Effector memory CD4-positive, alpha-beta T cell (primary cell): Measurements from ENCODE around the gene NKAIN2.

Source experiments
- DNase-seq, 3 donors: peaks; one replicate each; pipeline ENCODE4 v3.0.0-alpha.2; 2020
- H3K27ac ChIP-seq: 2 replicates; pipeline ENCODE4 v1.7.0; 2013; ENCODE audit warnings: mild to moderate bottlenecking, low read length, moderate library complexity; ENCODE audit not compliant: insufficient read depth, poor library complexity, severe bottlenecking
- H3K27me3 ChIP-seq: replicated peaks from 2 replicates; pipeline ENCODE4 v1.7.0; 2013; ENCODE audit warnings: mild to moderate bottlenecking, low read length; ENCODE audit not compliant: insufficient read depth, control insufficient read depth, poor library complexity, severe bottlenecking
- H3K36me3 ChIP-seq: 2 replicates; pipeline ENCODE4 v1.7.0; 2013; ENCODE audit warnings: mild to moderate bottlenecking, low read length, moderate library complexity; ENCODE audit not compliant: control insufficient read depth, insufficient read depth
- H3K4me1 ChIP-seq: 2 replicates; pipeline ENCODE4 v1.7.0; 2013; ENCODE audit warnings: low read length, mild to moderate bottlenecking; ENCODE audit not compliant: control insufficient read depth, insufficient read depth, poor library complexity, severe bottlenecking
- H3K4me3 ChIP-seq: 2 replicates; pipeline ENCODE4 v1.7.0; 2013; ENCODE audit warnings: low read length, low read depth, mild to moderate bottlenecking; ENCODE audit not compliant: insufficient read depth, poor library complexity, severe bottlenecking
- H3K9me3 ChIP-seq: 2 replicates; pipeline ENCODE4 v1.7.0; 2013; ENCODE audit warnings: mild to moderate bottlenecking, low read length, moderate library complexity; ENCODE audit not compliant: control insufficient read depth

Gene NKAIN2

DNA sequence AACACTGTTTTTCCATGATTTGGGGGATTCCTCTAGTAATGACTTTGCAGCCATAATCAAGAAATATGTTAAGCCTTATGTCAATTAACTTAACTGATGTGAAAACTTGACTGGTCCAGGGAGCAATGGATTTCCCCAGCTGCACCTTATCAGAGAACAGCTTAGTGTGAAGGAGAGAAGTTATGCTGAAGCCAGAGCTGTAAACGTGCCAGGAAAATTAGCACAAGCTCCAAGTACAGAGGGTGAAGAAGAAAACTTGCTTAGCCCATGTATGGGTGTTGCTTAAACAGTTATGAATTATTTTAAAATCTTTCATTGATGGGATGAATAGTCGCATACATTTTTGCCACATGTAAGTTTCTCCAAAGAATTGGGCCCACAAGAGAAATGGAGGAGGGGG lies 943.7 kb downstream of the NKAIN2 start:
- no peaks in the 10 kb centered on the region for H3K4me1 ChIP-seq
- H3K36me3 ChIP-seq: no peaks in the 10 kb centered on the region
- no peak overlapping the region for H3K4me3 ChIP-seq
- no peak overlapping the region for H3K27ac ChIP-seq
- H3K27me3 ChIP-seq: no peaks in the 10 kb centered on the region
- no peak for DNase-seq
- no peaks in the 10 kb centered on the region for H3K9me3 ChIP-seq

DNA sequence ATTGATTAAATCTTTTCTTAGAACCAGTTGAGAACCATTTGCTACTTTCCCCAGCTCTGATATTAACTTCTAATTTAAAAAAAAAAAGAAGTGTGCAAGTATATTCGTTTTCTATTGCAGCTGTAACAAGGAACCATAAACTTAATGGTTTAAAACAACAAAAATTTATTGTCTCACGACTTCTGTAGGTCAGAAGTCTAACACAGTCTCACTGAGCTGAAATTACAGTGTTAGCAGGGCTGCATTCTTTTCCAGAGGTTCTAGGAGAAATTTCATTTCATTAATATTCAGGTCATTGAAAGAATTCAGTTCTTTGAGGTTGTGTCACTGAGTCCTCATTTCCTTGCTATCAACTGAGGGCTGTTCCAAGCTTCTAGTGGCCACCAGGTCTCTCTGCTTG lies 945.1 kb downstream of the NKAIN2 start:
- DNase-seq: no peak
- no peaks in the 10 kb centered on the region for H3K9me3 ChIP-seq
- H3K36me3 ChIP-seq: no peaks in the 10 kb centered on the region
- no peaks in the 10 kb centered on the region for H3K27me3 ChIP-seq
- H3K4me1 ChIP-seq: no peaks in the 10 kb centered on the region
- no peak overlapping the region for H3K27ac ChIP-seq
- H3K4me3 ChIP-seq: no peak overlapping the region

DNA sequence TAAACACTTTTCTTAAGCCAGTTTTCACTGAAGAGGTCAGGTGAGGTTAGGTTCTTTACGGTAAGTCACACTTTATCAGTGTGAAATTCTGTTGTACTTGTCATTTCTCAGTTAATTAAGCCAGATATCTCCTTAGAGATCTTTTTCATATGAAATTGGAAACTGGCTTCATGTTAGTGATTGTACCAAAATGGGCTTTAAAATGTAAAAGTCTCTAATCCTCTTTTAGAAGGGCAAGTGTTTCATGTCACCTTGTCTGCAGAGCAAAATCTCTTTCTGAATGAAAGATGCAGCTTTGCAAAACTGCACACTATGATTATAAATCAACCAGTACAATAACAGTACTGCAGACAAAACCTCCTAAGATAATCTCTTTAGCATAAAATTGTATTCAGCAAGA lies 949.3 kb downstream of the NKAIN2 start:
- Histone ChIP-seq H3K9me3 (no peaks in the 10 kb centered on the region), H3K4me3 (no peak overlapping the region), H3K4me1 (no peaks in the 10 kb centered on the region), H3K27ac (no peak overlapping the region), H3K36me3 (no peaks in the 10 kb centered on the region), H3K27me3 (no peaks in the 10 kb centered on the region)
- DNase-seq: no peak

DNA sequence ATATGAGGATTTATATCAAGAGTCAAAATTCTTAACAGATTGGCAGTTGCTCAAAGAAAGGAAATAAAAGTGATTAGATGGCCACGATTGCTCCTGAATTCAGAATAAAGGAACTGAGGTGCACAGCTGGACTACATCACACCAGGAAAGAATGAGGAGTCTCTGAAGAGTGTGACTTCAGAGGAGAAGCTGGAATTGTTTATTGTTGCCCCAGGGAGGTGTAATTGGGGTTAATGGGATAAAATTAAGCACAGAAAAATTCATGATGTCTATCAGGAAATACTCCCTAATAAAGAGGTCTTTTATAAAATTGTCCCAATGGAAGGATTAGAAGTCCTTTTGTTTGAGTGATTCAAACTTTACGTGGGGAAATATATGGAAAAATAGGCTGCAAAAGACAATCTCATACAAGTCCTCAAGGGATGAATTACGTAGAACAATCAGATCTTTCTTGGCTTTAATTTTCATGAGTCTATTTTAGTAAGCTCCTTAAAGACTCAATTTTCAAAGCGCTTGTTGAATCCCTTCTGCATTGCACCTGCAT lies 950.0 kb downstream of the NKAIN2 start:
- no peak overlapping the region for H3K4me3 ChIP-seq
- no peak for DNase-seq
- no peaks in the 10 kb centered on the region for H3K4me1 ChIP-seq
- H3K27me3 ChIP-seq: no peaks in the 10 kb centered on the region
- no peak overlapping the region for H3K27ac ChIP-seq
- no peaks in the 10 kb centered on the region for H3K9me3 ChIP-seq
- H3K36me3 ChIP-seq: no peaks in the 10 kb centered on the region

DNA sequence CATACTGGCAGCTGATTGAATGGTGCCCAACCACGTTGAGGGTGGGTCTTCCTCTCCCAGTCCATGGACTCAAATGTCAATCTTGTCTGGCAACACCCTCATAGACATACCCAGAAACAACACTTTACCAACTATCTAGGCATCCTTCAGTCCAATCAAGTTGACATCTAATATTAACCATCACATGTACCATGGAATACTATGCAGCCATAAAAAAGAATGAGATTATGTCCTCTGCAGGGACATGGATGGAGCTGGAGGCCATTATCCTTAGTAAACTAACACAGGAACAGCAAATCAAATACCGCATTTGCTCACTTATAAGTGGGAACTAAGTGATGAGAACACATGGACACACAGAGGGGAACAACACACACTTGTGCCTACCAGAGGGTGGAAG lies 951.7 kb downstream of the NKAIN2 start:
- H3K4me1 ChIP-seq: no peaks in the 10 kb centered on the region
- H3K36me3 ChIP-seq: no peaks in the 10 kb centered on the region
- H3K4me3 ChIP-seq: no peak overlapping the region
- H3K9me3 ChIP-seq: no peaks in the 10 kb centered on the region
- no peak for DNase-seq
- no peaks in the 10 kb centered on the region for H3K27me3 ChIP-seq
- H3K27ac ChIP-seq: no peak overlapping the region

DNA sequence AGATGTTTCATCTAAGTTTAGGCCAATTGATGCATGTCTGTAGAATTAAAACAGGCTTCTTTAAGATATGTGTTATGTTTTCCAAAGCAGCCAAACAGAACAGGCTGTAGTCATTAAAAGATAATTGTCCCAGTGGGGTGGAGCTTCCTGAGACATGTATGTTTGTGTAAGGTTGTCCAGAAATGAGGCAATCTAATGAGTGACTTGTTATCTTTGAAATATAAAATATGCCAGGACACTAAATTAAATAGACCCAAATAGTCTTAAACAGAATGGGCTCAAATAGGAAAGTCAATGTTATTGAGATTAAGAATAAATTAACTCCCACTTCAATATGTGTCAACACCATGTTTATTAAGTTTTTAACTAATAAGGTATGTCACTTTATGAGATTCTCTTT lies 953.9 kb downstream of the NKAIN2 start:
- no peaks in the 10 kb centered on the region for H3K27me3 ChIP-seq
- H3K36me3 ChIP-seq: no peaks in the 10 kb centered on the region
- no peak overlapping the region for H3K27ac ChIP-seq
- no peaks in the 10 kb centered on the region for H3K4me1 ChIP-seq
- DNase-seq: no peak
- no peaks in the 10 kb centered on the region for H3K9me3 ChIP-seq
- no peak overlapping the region for H3K4me3 ChIP-seq

DNA sequence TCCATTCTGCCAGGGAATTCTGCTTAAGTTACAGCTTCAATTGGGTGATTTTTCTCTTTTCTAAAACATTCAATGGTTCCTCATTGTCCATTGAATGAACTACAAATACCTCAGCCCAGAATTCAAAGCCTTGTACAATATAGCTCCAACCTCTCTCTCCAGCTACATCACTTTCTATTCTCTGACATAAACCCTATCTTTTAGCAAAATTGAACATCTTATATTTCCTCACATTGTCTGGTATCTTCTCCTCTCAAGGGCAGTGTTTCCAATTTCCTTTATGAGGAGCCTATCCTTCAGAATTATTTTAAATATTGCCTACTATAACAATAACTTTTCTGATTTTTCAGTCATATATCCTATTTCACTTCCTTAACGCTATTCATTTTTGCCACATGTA lies 955.0 kb downstream of the NKAIN2 start:
- DNase-seq: no peak
- Histone ChIP-seq H3K27me3 (no peaks in the 10 kb centered on the region), H3K27ac (no peak overlapping the region), H3K36me3 (no peaks in the 10 kb centered on the region), H3K4me1 (no peaks in the 10 kb centered on the region), H3K4me3 (no peak overlapping the region), H3K9me3 (no peaks in the 10 kb centered on the region)

DNA sequence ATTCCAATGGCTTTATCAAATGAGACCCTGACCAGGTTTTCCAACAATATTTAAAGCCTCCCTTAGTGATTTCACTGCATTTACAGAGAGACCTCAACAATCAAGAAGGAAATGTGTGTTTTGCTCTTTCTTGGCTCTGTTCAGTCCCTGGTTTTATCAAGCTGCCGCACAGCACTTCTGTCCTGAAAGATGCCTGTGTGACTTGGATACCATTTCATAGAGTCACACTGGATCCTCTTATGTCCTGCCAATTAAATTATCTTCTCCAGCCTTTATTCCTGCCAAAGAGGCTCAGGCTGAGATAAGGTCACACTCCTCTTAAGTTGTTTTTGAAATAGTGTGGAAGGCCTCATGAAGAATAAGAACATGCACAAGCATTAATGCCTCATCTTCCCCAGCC lies 961.6 kb downstream of the NKAIN2 start:
- Histone ChIP-seq H3K4me3 (no peak overlapping the region), H3K9me3 (no peaks in the 10 kb centered on the region), H3K27ac (no peak overlapping the region), H3K36me3 (no peaks in the 10 kb centered on the region), H3K4me1 (no peaks in the 10 kb centered on the region), H3K27me3 (no peaks in the 10 kb centered on the region)
- DNase-seq: no peak

DNA sequence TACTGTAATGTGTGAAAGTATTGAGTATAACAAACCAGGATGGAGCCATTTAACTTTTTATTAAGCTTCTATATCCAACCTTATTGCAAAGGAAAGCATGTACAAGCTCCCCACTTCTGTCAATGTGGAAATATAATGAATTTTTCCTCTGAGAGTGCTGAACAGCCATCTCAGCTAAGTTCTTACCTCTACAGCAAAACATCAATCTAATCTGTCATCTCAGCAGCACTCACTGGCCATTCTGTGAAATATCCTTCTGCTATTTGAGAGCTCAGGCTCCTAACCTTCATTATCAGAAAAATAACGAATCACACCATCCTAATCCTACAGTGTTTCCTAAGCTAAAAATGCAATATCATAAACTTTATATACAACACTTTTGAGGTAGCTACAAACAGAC lies 964.6 kb downstream of the NKAIN2 start:
- no peaks in the 10 kb centered on the region for H3K9me3 ChIP-seq
- no peaks in the 10 kb centered on the region for H3K4me1 ChIP-seq
- no peaks in the 10 kb centered on the region for H3K36me3 ChIP-seq
- H3K27ac ChIP-seq: no peak overlapping the region
- no peaks in the 10 kb centered on the region for H3K27me3 ChIP-seq
- no peak for DNase-seq
- H3K4me3 ChIP-seq: no peak overlapping the region

DNA sequence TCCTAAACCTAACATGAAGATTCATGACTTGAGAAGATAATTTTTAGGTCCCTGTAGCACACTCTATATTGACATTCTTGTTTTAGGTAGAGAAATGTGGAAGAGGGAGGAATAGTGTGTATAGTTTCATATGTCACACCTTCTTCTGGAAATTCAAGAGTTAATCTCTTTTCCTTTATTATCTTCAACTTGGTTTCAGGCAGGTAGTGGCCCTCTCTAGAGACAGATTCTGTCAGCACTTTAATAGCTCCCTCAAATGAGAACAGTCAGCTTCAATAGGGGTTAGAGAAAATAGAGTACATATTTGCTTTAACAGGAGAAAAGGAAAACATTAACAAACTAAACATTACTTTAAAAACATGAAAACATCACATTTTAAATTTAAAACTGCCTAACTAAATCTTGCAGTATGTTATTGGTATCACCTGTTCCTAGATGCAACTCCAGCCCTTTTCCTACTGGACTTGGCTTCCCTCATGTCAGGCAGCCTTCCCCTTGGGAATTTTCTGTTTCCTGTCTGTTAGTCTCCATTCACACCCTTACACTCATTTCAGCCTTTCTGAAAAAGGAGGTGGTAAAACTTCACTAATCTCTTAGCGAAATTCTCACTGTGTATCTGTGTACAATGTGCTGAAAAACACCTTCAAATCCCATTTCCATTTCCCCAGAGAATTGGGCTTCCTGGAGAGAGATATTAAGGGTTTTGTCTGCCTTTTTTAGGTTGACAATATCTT lies 966.3 kb downstream of the NKAIN2 start:
- no peaks in the 10 kb centered on the region for H3K9me3 ChIP-seq
- no peaks in the 10 kb centered on the region for H3K36me3 ChIP-seq
- no peak overlapping the region for H3K27ac ChIP-seq
- H3K27me3 ChIP-seq: no peaks in the 10 kb centered on the region
- no peak overlapping the region for H3K4me3 ChIP-seq
- DNase-seq: no peak
- H3K4me1 ChIP-seq: no peaks in the 10 kb centered on the region
